Measurements from ENCODE around the gene PHPT1. TPM values are rescaled to one million over a fixed set of nuclear protein-coding genes. Genes with fewer than 3 reads are reported as not detected.

PHPT1 gene
- total RNA-seq, 2 experiments from 2014 or later, result 104 to 105 TPM

GRCh38 chr9:136843801-136844740 is 5.1 kb upstream of the PHPT1 start:
- POLR2A ChIA-PET, result interaction anchor here (0.9 kb wide), 1 partner anchor 34 kb away, joined by 3 read pairs; no protein-coding TSS in a partner anchor
- CTCF ChIA-PET, result interaction anchor here (0.7 to 4.3 kb wide), 12 partner anchors 16 to 191 kb away, joined by 3 to 21 read pairs (median 4); no protein-coding TSS in a partner anchor

- ChIA-PET POLR2A (interaction anchor here (0.9 kb wide), 1 partner anchor 35 kb away, joined by 3 read pairs; no protein-coding TSS in a partner anchor), CTCF (interaction anchor here (1.1 to 4.3 kb wide), 4 partner anchors 16 to 150 kb away, joined by 3 to 18 read pairs (median 4); no protein-coding TSS in a partner anchor)
Measured at GRCh38 chr9:136844761-136845464, 4.3 kb upstream of the PHPT1 start.

GRCh38 chr9:136845465-136846260 is 3.5 kb upstream of the PHPT1 start:
- POLR2A ChIA-PET, result interaction anchor here (0.6 kb wide), 1 partner anchor 34 kb away, joined by 4 read pairs; no protein-coding TSS in a partner anchor

GRCh38 chr9:136846376-136847087 is 2.7 kb upstream of the PHPT1 start:
- ChIA-PET CTCF (interaction anchor here (1.0 to 4.3 kb wide), 3 partner anchors 10 to 55 kb away, joined by 3 to 18 read pairs (median 6); no protein-coding TSS in a partner anchor), POLR2A (interaction anchor here (1.1 to 1.7 kb wide), 2 partner anchors 10 to 14 kb away, joined by 3 to 4 read pairs; no protein-coding TSS in a partner anchor)

More at GRCh38 chr9:136845465-136846260, 3.5 kb upstream of the PHPT1 start:
- CTCF ChIA-PET, result interaction anchor here (1.0 to 4.3 kb wide), 2 partner anchors 11 to 36 kb away, joined by 3 to 18 read pairs; no protein-coding TSS in a partner anchor

- ChIA-PET POLR2A (interaction anchor here (1.1 to 1.7 kb wide), 3 partner anchors 9 to 15 kb away, joined by 3 to 6 read pairs (median 4); no protein-coding TSS in a partner anchor), CTCF (interaction anchor here (1.0 to 4.3 kb wide), 4 partner anchors 24 to 188 kb away, joined by 3 to 18 read pairs (median 5); no protein-coding TSS in a partner anchor)
Measured at GRCh38 chr9:136847088-136847825, 2.0 kb upstream of the PHPT1 start.

GRCh38 chr9:136847826-136848392 is 1.3 kb upstream of the PHPT1 start:
- ChIA-PET POLR2A (interaction anchor here (0.7 to 1.7 kb wide), 4 partner anchors 8 to 54 kb away, joined by 3 to 6 read pairs (median 4); no protein-coding TSS in a partner anchor), CTCF (interaction anchor here (0.6 to 2.4 kb wide), 8 partner anchors 24 to 212 kb away, joined by 3 to 6 read pairs (median 4); no protein-coding TSS in a partner anchor)

GRCh38 chr9:136848393-136849037 is 694 bp upstream of the PHPT1 start:
- ChIA-PET POLR2A (interaction anchor here (0.7 to 1.7 kb wide), 3 partner anchors 12 to 54 kb away, joined by 3 to 6 read pairs (median 4); no protein-coding TSS in a partner anchor), CTCF (interaction anchor here (0.6 to 2.4 kb wide), 7 partner anchors 25 to 211 kb away, joined by 3 to 6 read pairs (median 4); no protein-coding TSS in a partner anchor)

- CTCF ChIA-PET, result interaction anchor here (0.9 kb wide), 1 partner anchor 10 kb away, joined by 4 read pairs; no protein-coding TSS in a partner anchor
- POLR2A ChIA-PET, result no interaction called here
Measured at GRCh38 chr9:136849960-136850865, 1.0 kb downstream of the PHPT1 start.

- POLR2A ChIA-PET, result no interaction called here
- CTCF ChIA-PET, result interaction anchor here (1.3 kb wide), 1 partner anchor 9 kb away, joined by 4 read pairs; the partner anchor contains the start of gene AJM1
Measured at GRCh38 chr9:136850866-136851775, 1.9 kb downstream of the PHPT1 start.

- CTCF ChIA-PET, result interaction anchor here (0.6 to 1.3 kb wide), 2 partner anchors 10 to 120 kb away, joined by 3 to 4 read pairs; partner anchors contain the start of gene AJM1
- POLR2A ChIA-PET, result no interaction called here
Measured at GRCh38 chr9:136851941-136852663, 2.9 kb downstream of the PHPT1 start, which contains the start of gene MAMDC4. Gene MAMDC4 (plus strand): TSS chr9:136852346. CDS start chr9:136852417, 71 bp downstream.

- ChIA-PET CTCF (interaction anchor here (0.6 kb wide), 1 partner anchor 121 kb away, joined by 3 read pairs; no protein-coding TSS in a partner anchor), POLR2A (no interaction called here)
Measured at GRCh38 chr9:136852664-136853595, 3.7 kb downstream of the PHPT1 start.

GRCh38 chr9:136853596-136854112 is 4.4 kb downstream of the PHPT1 start:
- ChIA-PET CTCF (no interaction called here), POLR2A (no interaction called here)

Data from activated CD8-positive, alpha-beta memory T cell treated with anti-CD3 and anti-CD28 coated beads for 36 hours (primary cell).